Stimulated activated naive CD8-positive, alpha-beta T cell treated with anti-CD3 and anti-CD28 coated beads, Interleukin-15, amount 100 ng/mL, for 72 hours (primary cell): ENCODE measurements around the gene MSH5.

ENCODE experiments used
- ATAC-seq: fragments of 150-1000 bp; cut with Tn5 transposase; 2 replicates; pipeline ENCODE4 v1.10.0; 2021; ENCODE audit warnings: mild to moderate bottlenecking, moderate library complexity
- DNase-seq, 2 donors: peaks; one replicate each; pipeline ENCODE4 v3.0.0; 2021 to 2022
- H3K27ac Mint-ChIP-seq, 2 donors: one replicate each; pipeline ENCODE4 v1.8.0; 2022; ENCODE audit warnings: mild to moderate bottlenecking in 2 of 2, mixed read lengths in 2 of 2, moderate library complexity in 2 of 2
- H3K27me3 Mint-ChIP-seq: one replicate; pipeline ENCODE4 v1.8.0; 2022; ENCODE audit warnings: mixed read lengths
- H3K4me1 Mint-ChIP-seq: one replicate; pipeline ENCODE4 v1.8.0; 2022; ENCODE audit warnings: mild to moderate bottlenecking, mixed read lengths
- H3K4me3 Mint-ChIP-seq, 2 donors: one replicate each; pipeline ENCODE4 v1.8.0; 2022; ENCODE audit warnings: mild to moderate bottlenecking in 2 of 2, mixed read lengths in 2 of 2, moderate library complexity in 1 of 2
- H3K9me3 Mint-ChIP-seq, 2 donors: one replicate each; pipeline ENCODE4 v1.8.0; 2022; ENCODE audit warnings: mixed read lengths in 2 of 2

The MSH5 gene

GRCh38 chr6:31722173-31722572 is 17.6 kb upstream of the MSH5 start:
- no peak for ATAC-seq
- Mint-ChIP-seq H3K27ac (peak overlapping the region in 1 of 2 donors; percentile 43), H3K4me1 (peaks cover 28% of the 10 kb centered on the region), H3K9me3 (no peaks in the 10 kb centered on the region), H3K4me3 (no peak overlapping the region), H3K27me3 (no peaks in the 10 kb centered on the region)
- DNase-seq, result no peak

GRCh38 chr6:31723245-31723979 is 16.4 kb upstream of the MSH5 start, which contains the start of gene MPIG6B:
MPIG6B (plus strand) TSS chr6:31723373; CDS start chr6:31723384, 11 bp downstream.
- Mint-ChIP-seq H3K9me3 (no peaks in the 10 kb centered on the region), H3K27ac (peak within 1 kb of the TSS in 1 of 2 donors; percentile 43), H3K4me1 (peaks cover 40% of the 10 kb centered on the region), H3K4me3 (peak within 1 kb of the TSS in 1 of 2 donors; percentile 49), H3K27me3 (no peaks in the 10 kb centered on the region)
- DNase-seq (no peak), ATAC-seq (no peak)

GRCh38 chr6:31723980-31724691 is 15.7 kb upstream of the MSH5 start:
- ATAC-seq, result no peak
- Mint-ChIP-seq H3K27me3 (no peaks in the 10 kb centered on the region), H3K27ac (no peak overlapping the region), H3K9me3 (no peaks in the 10 kb centered on the region), H3K4me1 (peaks cover 47% of the 10 kb centered on the region), H3K4me3 (peak overlapping the region in 1 of 2 donors; percentile 30)
- DNase-seq, result no peak

- no peaks in the 10 kb centered on the region for H3K9me3 Mint-ChIP-seq
- no peaks in the 10 kb centered on the region for H3K27me3 Mint-ChIP-seq
- no peak overlapping the region for H3K4me3 Mint-ChIP-seq
- H3K27ac Mint-ChIP-seq, result peak overlapping the region in 1 of 2 donors; percentile 6
- peaks cover 63% of the 10 kb centered on the region for H3K4me1 Mint-ChIP-seq
- ATAC-seq (no peak), DNase-seq (no peak)
Measured at GRCh38 chr6:31725502-31726350, 14.1 kb upstream of the MSH5 start.

- ATAC-seq (no peak), DNase-seq (no peak)
- Mint-ChIP-seq H3K4me1 (peaks cover 74% of the 10 kb centered on the region), H3K9me3 (no peaks in the 10 kb centered on the region), H3K4me3 (peak overlapping the region in 1 of 2 donors; percentile 15), H3K27ac (no peak overlapping the region), H3K27me3 (no peaks in the 10 kb centered on the region)
Measured at GRCh38 chr6:31727034-31727716, 12.6 kb upstream of the MSH5 start.

GRCh38 chr6:31727717-31728671 is 11.8 kb upstream of the MSH5 start:
- Mint-ChIP-seq H3K9me3 (no peaks in the 10 kb centered on the region), H3K27me3 (no peaks in the 10 kb centered on the region), H3K4me3 (peak overlapping the region in 1 of 2 donors; percentile 89), H3K27ac (no peak overlapping the region), H3K4me1 (peaks cover 76% of the 10 kb centered on the region)
- no peak for ATAC-seq
- no peak for DNase-seq

GRCh38 chr6:31728767-31729514 is 10.9 kb upstream of the MSH5 start, which contains the start of gene DDAH2:
DDAH2 (minus strand) TSS chr6:31729299; CDS start chr6:31729161, 138 bp downstream.
- Mint-ChIP-seq H3K27me3 (no peaks in the 10 kb centered on the region), H3K9me3 (no peaks in the 10 kb centered on the region), H3K4me1 (peaks cover 76% of the 10 kb centered on the region), H3K4me3 (peak within 1 kb of the TSS; percentile 89), H3K27ac (peak within 1 kb of the TSS; percentile 64 to 69)
- ATAC-seq (peak; percentile 43), DNase-seq (no peak)

- ATAC-seq (peak; percentile 83), DNase-seq (peak; percentile 77 to 79)
- Mint-ChIP-seq H3K4me1 (peaks cover 81% of the 10 kb centered on the region), H3K27ac (peak overlapping the region; percentile 45 to 47), H3K27me3 (no peaks in the 10 kb centered on the region), H3K4me3 (peak overlapping the region; percentile 89), H3K9me3 (no peaks in the 10 kb centered on the region)
Measured at GRCh38 chr6:31729515-31729978, 10.3 kb upstream of the MSH5 start.

GRCh38 chr6:31729979-31730630 is 9.7 kb upstream of the MSH5 start:
- Mint-ChIP-seq H3K9me3 (no peaks in the 10 kb centered on the region), H3K27ac (peak overlapping the region; percentile 64 to 69), H3K4me3 (peak overlapping the region; percentile 89), H3K27me3 (no peaks in the 10 kb centered on the region), H3K4me1 (peaks cover 82% of the 10 kb centered on the region)
- DNase-seq (peak; percentile 70 to 74), ATAC-seq (peak; percentile 71)

GRCh38 chr6:31730631-31731086 is 9.1 kb upstream of the MSH5 start:
- H3K27ac Mint-ChIP-seq, result peak overlapping the region in 1 of 2 donors; percentile 42
- H3K4me1 Mint-ChIP-seq, result peaks cover 81% of the 10 kb centered on the region
- ATAC-seq (no peak), DNase-seq (no peak)
- H3K9me3 Mint-ChIP-seq, result no peaks in the 10 kb centered on the region
- H3K27me3 Mint-ChIP-seq, result no peaks in the 10 kb centered on the region
- peak overlapping the region; percentile 89 for H3K4me3 Mint-ChIP-seq

- H3K27me3 Mint-ChIP-seq, result no peaks in the 10 kb centered on the region
- no peaks in the 10 kb centered on the region for H3K9me3 Mint-ChIP-seq
- peaks cover 72% of the 10 kb centered on the region for H3K4me1 Mint-ChIP-seq
- ATAC-seq (no peak), DNase-seq (no peak)
- H3K27ac Mint-ChIP-seq, result no peak overlapping the region
- no peak overlapping the region for H3K4me3 Mint-ChIP-seq
Measured at GRCh38 chr6:31732029-31732428, 7.8 kb upstream of the MSH5 start.

GRCh38 chr6:31733734-31734133 is 6.1 kb upstream of the MSH5 start:
- DNase-seq, result no peak
- Mint-ChIP-seq H3K4me3 (peak overlapping the region; percentile 50 to 95), H3K4me1 (peaks cover 72% of the 10 kb centered on the region), H3K9me3 (no peaks in the 10 kb centered on the region), H3K27ac (peak overlapping the region; percentile 35 to 74), H3K27me3 (no peaks in the 10 kb centered on the region)
- ATAC-seq, result no peak
